Left lobe of liver (tissue), 2 donors: ENCODE measurements around the gene TRAF5. TPM values are rescaled to one million over a fixed set of nuclear protein-coding genes. Genes with fewer than 3 reads are reported as not detected.
"Not testable (repeated sequence)": the region's sequence is repeated elsewhere in the genome, so short reads cannot be mapped to it uniquely, and the experiment has no call there.

Experiments used
- ATAC-seq: fragments of 200-7000 bp; cut with Tn5 transposase; one replicate; pipeline ENCODE4 v1.9.1; 2020; ENCODE audit warnings: mild to moderate bottlenecking, moderate library complexity
- DNase-seq: peaks from one replicate; pipeline ENCODE4 v3.0.0-alpha.2; 2020; ENCODE audit warnings: low spot score
- total RNA-seq: library from RNA; stranded (reverse); gene quantifications from one replicate; pipeline ENCODE4 v1.2.1, GENCODE V29; 2021
- donor health status: DM: no; HTN: no; CAD: no; lungs with moderate emphysema.
- donor health status: DM: no; HTN: yes; CAD: no.

The TRAF5 gene
- total RNA-seq, 1 donor from 2014 or later, result 0.98 TPM

DNA sequence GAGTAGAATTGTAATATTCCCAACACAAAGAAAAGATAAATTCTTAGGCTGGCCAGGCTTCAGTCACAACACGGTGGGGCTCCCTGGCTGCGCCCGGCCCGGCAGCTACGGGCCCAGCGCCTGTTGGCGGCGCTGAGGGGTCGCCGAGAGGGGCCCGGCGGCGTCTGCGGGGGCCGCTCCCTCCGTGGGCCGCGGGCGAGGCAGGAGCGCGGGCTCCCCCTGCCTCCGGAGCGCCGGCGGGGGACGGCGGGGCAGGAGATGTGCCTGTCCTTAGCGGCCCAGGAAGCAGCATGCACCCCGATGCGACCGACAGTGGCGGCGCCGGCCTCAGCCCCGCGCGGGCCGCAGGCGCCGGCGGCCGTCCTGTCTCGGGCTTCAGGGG, 89.6 kb downstream of the TRAF5 start:
- DNase-seq, result not testable (repeated sequence)

DNA sequence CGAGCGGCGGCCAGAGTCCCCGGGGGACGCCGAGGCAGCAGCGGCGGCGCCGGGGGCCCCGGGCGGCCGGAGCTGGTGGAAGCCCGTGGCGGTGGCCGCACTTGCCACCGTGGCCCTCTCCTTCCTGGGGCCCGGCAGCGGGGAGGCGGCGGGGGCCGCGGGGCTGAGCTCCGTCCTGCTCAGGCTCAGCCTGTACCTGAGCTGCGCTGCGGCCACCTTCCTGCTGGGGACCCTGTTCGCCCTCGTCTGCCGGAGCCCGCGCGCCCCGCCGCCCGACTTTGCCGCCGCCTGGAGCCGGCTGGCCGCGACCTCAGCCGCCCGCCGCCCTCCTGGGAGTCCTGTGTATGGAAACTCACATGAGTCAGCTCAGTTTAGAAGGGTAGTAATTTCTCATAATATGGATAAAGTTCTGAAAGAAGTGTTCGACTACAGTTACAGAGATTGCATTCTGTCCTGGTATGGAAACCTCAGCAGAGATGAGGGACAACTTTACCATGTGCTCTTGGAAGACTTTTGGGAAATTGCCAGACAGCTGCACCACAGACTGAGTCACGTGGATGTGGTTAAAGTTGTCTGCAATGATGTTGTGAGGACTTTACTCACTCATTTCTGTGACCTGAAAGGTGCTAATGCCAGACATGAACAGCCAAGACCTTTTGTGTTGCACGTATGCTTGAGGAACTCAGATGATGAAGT, 90.1 kb downstream of the TRAF5 start:
- DNase-seq (peak; percentile 50), ATAC-seq (peak; percentile 75)

More for the DNA sequence above, 89.6 kb downstream of the TRAF5 start:
- peak; percentile 79 for ATAC-seq

DNA sequence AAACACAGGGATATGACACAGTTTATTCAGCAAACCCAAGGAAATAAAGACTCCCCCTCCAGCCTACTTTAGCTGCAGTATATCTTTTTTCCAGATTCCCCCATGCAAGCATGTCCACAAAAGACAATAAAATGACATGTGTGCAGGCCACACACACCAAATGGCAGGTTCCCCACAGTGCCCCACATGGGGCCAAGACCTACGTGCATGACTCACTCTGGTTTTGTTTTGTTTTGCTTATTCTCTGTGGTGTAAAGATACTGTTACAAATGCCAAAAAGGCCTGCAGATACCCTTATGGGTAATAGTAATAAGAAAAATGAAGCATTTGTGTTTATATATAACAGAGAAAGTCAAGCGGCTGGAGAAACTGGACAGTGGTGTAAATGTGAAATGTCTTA, 93.8 kb downstream of the TRAF5 start:
- ATAC-seq, result no peak
- no peak for DNase-seq

- DNase-seq (no peak), ATAC-seq (no peak)
Observed at GRCh38 chr1:211420845-211421454, 94.3 kb downstream of the TRAF5 start.

DNA sequence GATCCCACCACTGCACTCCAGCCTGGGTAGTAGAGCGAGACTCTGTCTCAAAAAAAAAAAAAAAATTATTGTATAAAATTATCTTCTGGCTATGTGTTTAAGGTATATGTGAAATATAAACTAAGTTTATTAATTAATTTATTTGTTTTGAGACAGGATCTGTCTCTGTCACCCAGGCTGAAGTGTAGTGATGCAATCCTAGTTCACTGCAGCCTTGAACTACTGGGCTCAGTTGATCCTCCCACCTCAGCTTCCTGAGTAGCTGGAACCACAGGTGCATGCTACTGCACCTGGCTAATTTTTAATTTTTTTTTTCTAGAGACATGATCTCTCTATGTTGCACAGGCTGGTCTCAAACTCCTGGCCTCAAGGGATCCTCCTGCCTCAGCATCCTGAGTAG, 97.4 kb downstream of the TRAF5 start:
- ATAC-seq (no peak), DNase-seq (no peak)

Other genes with a start within 250 kb of the TRAF5 start
- 0.08 TPM for gene KCNH1, start 192.7 kb upstream of the TRAF5 start, total RNA-seq
- gene RCOR3, start 67.5 kb upstream of the TRAF5 start, total RNA-seq, result 22.2 TPM
- gene RD3, start 165.3 kb downstream of the TRAF5 start, total RNA-seq, result not detected